ENCODE data around the gene GDPD5. TPM values are rescaled to one million over a fixed set of nuclear protein-coding genes. Genes with fewer than 3 reads are reported as not detected.

The GDPD5 gene
- total RNA-seq, 1 experiment from 2014 or later = 7.8 TPM

DNA sequence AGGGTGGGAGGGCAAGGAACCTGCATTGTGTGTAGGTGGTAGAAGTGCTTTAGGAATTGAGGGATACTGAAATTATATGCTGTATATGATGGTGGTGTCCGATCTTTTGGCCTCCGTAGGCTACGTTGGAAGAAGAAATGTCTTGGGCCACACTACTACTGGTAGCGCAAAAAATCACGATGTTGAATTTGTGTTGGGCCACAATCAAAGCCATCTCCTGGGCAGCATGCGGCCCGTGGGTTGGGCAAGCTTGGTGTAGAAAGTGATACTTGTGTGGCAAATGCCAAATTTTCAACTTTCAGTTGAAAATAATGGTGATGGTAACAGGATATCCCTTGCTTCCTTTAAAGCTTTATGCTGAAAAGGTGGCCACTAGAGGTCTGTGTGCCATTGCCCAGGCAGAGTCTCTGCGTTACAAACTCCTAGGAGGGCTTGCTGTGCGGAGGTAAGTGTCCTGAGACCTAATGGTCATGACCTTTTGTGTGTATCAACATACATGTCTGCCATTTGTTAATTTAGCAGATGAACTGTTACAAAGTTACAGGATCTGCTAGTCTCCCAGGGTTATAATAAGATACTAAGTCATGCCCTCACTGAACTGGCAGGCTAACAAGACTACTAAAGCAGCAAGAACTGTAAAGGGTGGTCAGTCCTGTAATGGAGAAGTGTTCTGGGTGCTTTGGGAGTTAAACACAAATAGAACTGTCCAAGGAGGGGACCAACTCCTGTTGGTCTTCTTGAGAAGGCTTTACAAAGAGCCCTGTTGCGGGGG lies 123.6 kb downstream of the GDPD5 start:
- Histone ChIP-seq H2BK5ac (ENCODE audit: insufficient read length, low read length) (no peak overlapping the region), H3K4me1 (ENCODE audit: insufficient read depth, low read length) (no peaks in the 10 kb centered on the region; the same call in 1 of the 2 replicates), H2BK120ac (ENCODE audit: low read depth, low read length, poor library complexity, severe bottlenecking) (no peak overlapping the region), H3K56ac (ENCODE audit: insufficient read length, low read depth, low read length) (no peak overlapping the region), H3K4ac (ENCODE audit: low read depth, low read length) (no peak overlapping the region), H2BK15ac (ENCODE audit: low read depth, low read length) (no peak overlapping the region), H3K27ac (ENCODE audit: insufficient read length, low read depth, low read length) (no peak overlapping the region), H3K14ac (ENCODE audit: insufficient read depth, low read length) (no peak overlapping the region), H4K5ac (ENCODE audit: insufficient read length, low read depth, low read length) (no peak overlapping the region), H3K9me3 (ENCODE audit: control insufficient read depth, low read depth, low read length) (no peaks in the 10 kb centered on the region), H2BK12ac (ENCODE audit: insufficient read length, low read depth, low read length) (no peak overlapping the region), H4K8ac (replicated peaks; ENCODE audit: insufficient read length, low read depth, low read length) (no peak overlapping the region), H3K18ac (ENCODE audit: insufficient read length, low read depth, low read length) (no peak overlapping the region), H3K23me2 (ENCODE audit: insufficient read length, low read depth, low read length, poor library complexity, severe bottlenecking) (peaks cover 9% of the 10 kb centered on the region), H4K20me1 (ENCODE audit: control insufficient read depth, insufficient read depth, insufficient read length) (peaks cover 3% of the 10 kb centered on the region), H3K9ac (ENCODE audit: extremely low read depth, insufficient read length, low read length) (peak overlapping the region; percentile 9), H3K79me2 (ENCODE audit: insufficient read depth, low read length) (peaks cover 34% of the 10 kb centered on the region), H3K4me2 (ENCODE audit: insufficient read depth, insufficient read length, low read length) (peak overlapping the region; percentile 75), H2AFZ (ENCODE audit: low read length) (no peak overlapping the region), H2BK20ac (ENCODE audit: low read depth, low read length, poor library complexity, severe bottlenecking) (no peak overlapping the region), H2AK5ac (ENCODE audit: insufficient read length, low read length) (no peak overlapping the region), H3K79me1 (ENCODE audit: insufficient read depth, low read depth, low read length, poor library complexity, severe bottlenecking) (peaks cover 11% of the 10 kb centered on the region), H3K27me3 (ENCODE audit: insufficient read depth, low read length) (no peaks in the 10 kb centered on the region), H3T11ph (ENCODE audit: low read length) (no peak overlapping the region), H4K91ac (ENCODE audit: insufficient read length, low read depth, low read length) (no peak overlapping the region), H3K23ac (ENCODE audit: insufficient read length, low read depth, low read length) (no peak overlapping the region)
- H3K9me3 Mint-ChIP-seq = peaks cover 4 to 6% of the 10 kb centered on the region in 2 experiments; a peak in 3 of 5 replicates
- peak overlapping the region; percentile 97 to 99 for H3K4me3 Mint-ChIP-seq
- H3K4me1 Mint-ChIP-seq = peaks cover 22 to 35% of the 10 kb centered on the region in 2 experiments
- TF ChIP-seq CTCF (conservative IDR thresholded peaks at IDR 0.05) = peak; percentile 25; the same call in 1 of the 3 replicates
- H3K36me3 Mint-ChIP-seq (ENCODE audit: insufficient read depth in 1 of 3, low read depth in 3 of 3) = peaks cover 75 to 79% (median 77%) of the 10 kb centered on the region in 3 experiments
- peak overlapping the region; percentile 16 to 91 (median 74); a peak in 5 of 7 replicates for H3K27ac Mint-ChIP-seq
- WGBS (ENCODE audit: extremely low coverage, insufficient read length, low lambda C conversion rate) = no CpG with 5 or more reads among the region's 10 CpGs
- no peak for DNase-seq
- no peaks in the 10 kb centered on the region; the same call in 1 of the 2 replicates for H3K27me3 Mint-ChIP-seq (ENCODE audit: low read depth)
